Mesothelial cell of epicardium (in vitro differentiated cells): ENCODE results near the gene KRT84. TPM values are rescaled to one million over a fixed set of nuclear protein-coding genes. Genes with fewer than 3 reads are reported as not detected.

Experiments
- DNase-seq, 2 experiments: peaks; one replicate each; pipeline ENCODE4 v3.0.0; 2021; ENCODE audit warnings: low spot score in 2 of 2; ENCODE audit not compliant: unreplicated experiment in 2 of 2
- H3K27ac Mint-ChIP-seq: 2 replicates; pipeline ENCODE4 v1.8.0; 2021; ENCODE audit warnings: mixed read lengths
- H3K27me3 Mint-ChIP-seq: 2 replicates; pipeline ENCODE4 v1.8.0; 2021; ENCODE audit warnings: low read depth, mixed read lengths
- H3K36me3 Mint-ChIP-seq: 2 replicates; pipeline ENCODE4 v1.8.0; 2021; ENCODE audit warnings: mixed read lengths
- H3K4me1 Mint-ChIP-seq: 2 replicates; pipeline ENCODE4 v1.8.0; 2021; ENCODE audit warnings: mixed read lengths
- H3K4me3 Mint-ChIP-seq: 2 replicates; pipeline ENCODE4 v1.8.0; 2021; ENCODE audit warnings: mild to moderate bottlenecking, moderate library complexity, mixed read lengths
- H3K9me3 Mint-ChIP-seq: 2 replicates; pipeline ENCODE4 v1.8.0; 2021; ENCODE audit warnings: mixed read lengths
- CTCF ChIP-seq: fragments of 200-600 bp; sonication (generic); IDR thresholded peaks from one replicate; pipeline ENCODE4 v1.5.0; 2021; ENCODE audit warnings: antibody characterized with exemption; ENCODE audit not compliant: unreplicated experiment
- total RNA-seq: library from RNA; stranded (reverse); gene quantifications from 3 replicates; pipeline ENCODE4 v1.2.1, GENCODE V29; 2021

The KRT84 gene
- total RNA-seq, 1 donor from 2014 or later = not detected

GRCh38 chr12:52423661-52424500 is 38.4 kb upstream of the KRT84 start:
- H3K4me3 Mint-ChIP-seq = no peak overlapping the region
- H3K36me3 Mint-ChIP-seq = no peaks in the 10 kb centered on the region
- no peak for DNase-seq
- H3K9me3 Mint-ChIP-seq = no peaks in the 10 kb centered on the region
- TF ChIP-seq CTCF = no peak
- peaks cover 19% of the 10 kb centered on the region for H3K4me1 Mint-ChIP-seq
- H3K27me3 Mint-ChIP-seq = peaks cover 10% of the 10 kb centered on the region
- H3K27ac Mint-ChIP-seq = peak overlapping the region; percentile 74

GRCh38 chr12:52423035-52423434 is 37.6 kb upstream of the KRT84 start:
- Mint-ChIP-seq H3K27ac (peak overlapping the region; percentile 74), H3K27me3 (peaks cover 3% of the 10 kb centered on the region), H3K36me3 (no peaks in the 10 kb centered on the region), H3K9me3 (no peaks in the 10 kb centered on the region), H3K4me1 (peaks cover 19% of the 10 kb centered on the region), H3K4me3 (no peak overlapping the region)
- DNase-seq = no peak
- no peak for TF ChIP-seq CTCF

- no peaks in the 10 kb centered on the region for H3K9me3 Mint-ChIP-seq
- no peak overlapping the region for H3K27ac Mint-ChIP-seq
- peaks cover 2% of the 10 kb centered on the region for H3K27me3 Mint-ChIP-seq
- H3K36me3 Mint-ChIP-seq = no peaks in the 10 kb centered on the region
- DNase-seq = no peak
- TF ChIP-seq CTCF = no peak
- peaks cover 21% of the 10 kb centered on the region for H3K4me1 Mint-ChIP-seq
- no peak overlapping the region for H3K4me3 Mint-ChIP-seq
Measured at GRCh38 chr12:52419656-52420055, 34.2 kb upstream of the KRT84 start.

- Mint-ChIP-seq H3K27ac (no peak overlapping the region), H3K27me3 (peaks cover 6% of the 10 kb centered on the region), H3K36me3 (no peaks in the 10 kb centered on the region), H3K9me3 (no peaks in the 10 kb centered on the region), H3K4me1 (peaks cover 15% of the 10 kb centered on the region), H3K4me3 (no peak overlapping the region)
- no peak for DNase-seq
- TF ChIP-seq CTCF = no peak
Measured at GRCh38 chr12:52418576-52419110, 33.2 kb upstream of the KRT84 start.

- peaks cover 7% of the 10 kb centered on the region for H3K4me1 Mint-ChIP-seq
- no peak overlapping the region for H3K27ac Mint-ChIP-seq
- H3K36me3 Mint-ChIP-seq = no peaks in the 10 kb centered on the region
- TF ChIP-seq CTCF = no peak
- H3K4me3 Mint-ChIP-seq = no peak overlapping the region
- peaks cover 10% of the 10 kb centered on the region for H3K27me3 Mint-ChIP-seq
- H3K9me3 Mint-ChIP-seq = no peaks in the 10 kb centered on the region
- DNase-seq = no peak
Measured at GRCh38 chr12:52417740-52418139, 32.3 kb upstream of the KRT84 start.
